Germinal center (tissue), 1 donor: ENCODE measurements around the gene TMEM131.
"Not testable (repeated sequence)": the region's sequence is repeated elsewhere in the genome, so short reads cannot be mapped to it uniquely, and the experiment has no call there.

Experiments
- DNase-seq: peaks from one replicate; pipeline ENCODE4 v3.0.0; 2012; ENCODE audit warnings: mixed read lengths, low spot score

TMEM131 gene

GRCh38 chr2:97953853-97954252 is 41.9 kb downstream of the TMEM131 start:
- peak; percentile 38 for DNase-seq

GRCh38 chr2:97952357-97952756 is 43.4 kb downstream of the TMEM131 start:
- no peak for DNase-seq

- no peak for DNase-seq
These were observed 44.5 kb downstream of the TMEM131 start for GRCh38 chr2:97951155-97951680.

GRCh38 chr2:97950329-97951154 is 45.2 kb downstream of the TMEM131 start:
- no peak for DNase-seq

GRCh38 chr2:97948926-97949325 is 46.8 kb downstream of the TMEM131 start:
- DNase-seq: no peak

GRCh38 chr2:97945791-97946190 is 50.0 kb downstream of the TMEM131 start:
- no peak for DNase-seq

GRCh38 chr2:97936881-97937280 is 58.9 kb downstream of the TMEM131 start:
- no peak for DNase-seq

- peak; percentile 46 for DNase-seq
These were observed 59.5 kb downstream of the TMEM131 start for GRCh38 chr2:97936199-97936598.

GRCh38 chr2:97935719-97936161 is 60.0 kb downstream of the TMEM131 start:
- no peak for DNase-seq

GRCh38 chr2:97932975-97933662 is 62.6 kb downstream of the TMEM131 start:
- DNase-seq: no peak

- DNase-seq: no peak
These were observed 63.9 kb downstream of the TMEM131 start for GRCh38 chr2:97931858-97932225.

GRCh38 chr2:97931118-97931857 is 64.5 kb downstream of the TMEM131 start:
- DNase-seq: peak; percentile 38

- DNase-seq: no peak
These were observed 67.2 kb downstream of the TMEM131 start for GRCh38 chr2:97928591-97928990.

- no peak for DNase-seq
These were observed 68.8 kb downstream of the TMEM131 start for GRCh38 chr2:97926946-97927345.

- no peak for DNase-seq
These were observed 71.6 kb downstream of the TMEM131 start for GRCh38 chr2:97924194-97924593.

- no peak for DNase-seq
These were observed 75.9 kb downstream of the TMEM131 start for GRCh38 chr2:97919858-97920257.

- DNase-seq: no peak
These were observed 76.9 kb downstream of the TMEM131 start for GRCh38 chr2:97918818-97919217.

GRCh38 chr2:97917668-97918067 is 78.1 kb downstream of the TMEM131 start:
- not testable (repeated sequence) for DNase-seq

- no peak for DNase-seq
These were observed 81.0 kb downstream of the TMEM131 start for GRCh38 chr2:97914691-97915213.

- DNase-seq: no peak
These were observed 81.9 kb downstream of the TMEM131 start for GRCh38 chr2:97913846-97914245.

- no peak for DNase-seq
These were observed 83.7 kb downstream of the TMEM131 start for GRCh38 chr2:97911922-97912575.
